Activated CD4-positive, alpha-beta T cell treated with anti-CD3 and anti-CD28 coated beads, Interleukin-2, amount 10 ng/mL, durations not matched to agents 24 days and 14 days (primary cell): Measurements from ENCODE around the gene TMA16. TPM values are rescaled to one million over a fixed set of nuclear protein-coding genes. Genes with fewer than 3 reads are reported as not detected.
"Not testable (repeated sequence)": the region's sequence is repeated elsewhere in the genome, so short reads cannot be mapped to it uniquely, and the experiment has no call there.

ENCODE experiments used
- DNase-seq: peaks from one replicate; pipeline ENCODE4 v3.0.0; 2022
- H3K27ac Mint-ChIP-seq: one replicate; pipeline ENCODE4 v1.8.0; 2022; ENCODE audit warnings: mild to moderate bottlenecking, mixed read lengths
- H3K27me3 Mint-ChIP-seq: one replicate; pipeline ENCODE4 v1.8.0; 2022; ENCODE audit warnings: mixed read lengths
- H3K36me3 Mint-ChIP-seq: one replicate; pipeline ENCODE4 v1.8.0; 2022; ENCODE audit warnings: low read depth, mild to moderate bottlenecking, mixed read lengths
- H3K4me1 Mint-ChIP-seq: one replicate; pipeline ENCODE4 v1.8.0; 2021; ENCODE audit warnings: mixed read lengths
- H3K4me3 Mint-ChIP-seq: one replicate; pipeline ENCODE4 v1.8.0; 2022; ENCODE audit warnings: mild to moderate bottlenecking, moderate library complexity, mixed read lengths
- H3K9me3 Mint-ChIP-seq: one replicate; pipeline ENCODE4 v1.8.0; 2021; ENCODE audit warnings: mixed read lengths
- intact Hi-C: fragments of 100-400 bp; cut with micrococcal nuclease; formaldehyde crosslinking; loops from one replicate; pipeline ENCODE4 v1.15.1; 2023
- total RNA-seq: library from RNA; stranded (reverse); gene quantifications from 2 replicates; pipeline ENCODE4 v1.2.3, GENCODE V29; 2022

Gene TMA16
- total RNA-seq, 1 donor from 2014 or later = 83.9 TPM

DNA sequence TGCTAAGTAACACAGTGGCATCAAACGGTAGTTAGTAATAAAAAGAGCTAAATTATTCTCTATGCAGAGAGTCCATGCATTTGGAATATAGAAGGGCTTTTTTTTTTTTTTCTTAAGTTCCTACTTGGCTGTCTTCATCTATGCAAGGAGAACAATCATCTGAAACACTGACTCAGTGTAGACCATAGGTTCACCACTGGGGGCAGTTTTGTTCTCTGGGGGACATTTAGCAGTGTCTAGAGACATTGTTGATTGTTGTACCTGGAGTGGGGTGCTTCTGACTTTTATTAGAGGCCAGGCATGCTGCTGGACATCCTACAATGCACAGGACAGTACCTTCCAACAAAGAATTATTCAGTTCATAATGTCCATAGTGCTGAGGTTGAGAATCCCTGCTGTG lies 41.2 kb downstream of the TMA16 start:
- peaks cover 10% of the 10 kb centered on the region for H3K36me3 Mint-ChIP-seq
- no peak for DNase-seq
- H3K4me3 Mint-ChIP-seq = no peak overlapping the region
- intact Hi-C loops = no loop called here
- no peak overlapping the region for H3K27ac Mint-ChIP-seq
- no peaks in the 10 kb centered on the region for H3K4me1 Mint-ChIP-seq
- H3K9me3 Mint-ChIP-seq = no peaks in the 10 kb centered on the region
- H3K27me3 Mint-ChIP-seq = no peaks in the 10 kb centered on the region

DNA sequence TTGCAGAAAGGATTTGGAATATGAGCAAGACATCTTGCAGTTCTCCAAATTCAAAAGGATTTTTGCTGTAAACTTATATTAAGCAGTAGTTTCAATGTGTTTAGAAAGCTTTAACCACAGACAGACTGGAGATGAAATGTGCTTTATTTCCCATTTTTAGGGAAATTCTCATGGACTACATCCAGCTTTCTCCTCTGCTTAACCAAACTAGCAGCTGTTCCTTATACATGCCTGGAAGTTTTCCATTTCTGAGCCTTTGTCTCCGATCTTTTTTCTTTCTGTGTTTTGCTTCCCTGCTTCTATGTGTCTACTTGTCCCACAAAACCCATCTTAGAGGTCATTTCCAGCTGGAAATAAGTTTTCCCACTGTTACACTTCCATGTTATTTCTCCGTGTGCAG lies 41.6 kb downstream of the TMA16 start:
- Mint-ChIP-seq H3K27me3 (no peaks in the 10 kb centered on the region), H3K9me3 (no peaks in the 10 kb centered on the region), H3K4me3 (no peak overlapping the region), H3K36me3 (peaks cover 8% of the 10 kb centered on the region), H3K4me1 (no peaks in the 10 kb centered on the region), H3K27ac (no peak overlapping the region)
- intact Hi-C loops = no loop called here
- no peak for DNase-seq

DNA sequence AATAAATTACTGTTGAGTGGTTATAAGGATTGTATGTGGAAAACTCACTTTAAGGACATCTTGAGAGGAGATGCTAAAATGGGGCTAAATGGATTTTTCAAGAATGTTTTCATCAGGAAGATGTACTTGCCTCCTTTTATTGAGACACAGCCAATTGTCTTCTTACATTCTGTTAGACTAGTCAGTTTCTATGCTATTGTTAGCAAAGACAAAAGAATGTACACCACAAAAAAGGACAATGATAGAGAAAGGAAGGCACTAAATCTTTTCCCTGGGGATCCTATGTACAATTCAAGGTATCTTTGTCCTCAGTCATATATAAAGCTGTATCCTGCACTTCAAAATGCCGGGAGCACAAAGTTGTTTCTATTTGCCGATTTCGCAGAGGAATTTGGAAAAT lies 42.6 kb downstream of the TMA16 start:
- Mint-ChIP-seq H3K4me1 (no peaks in the 10 kb centered on the region), H3K9me3 (no peaks in the 10 kb centered on the region), H3K27me3 (no peaks in the 10 kb centered on the region), H3K36me3 (peaks cover 5% of the 10 kb centered on the region), H3K4me3 (no peak overlapping the region), H3K27ac (no peak overlapping the region)
- intact Hi-C loops = no loop called here
- DNase-seq = no peak

DNA sequence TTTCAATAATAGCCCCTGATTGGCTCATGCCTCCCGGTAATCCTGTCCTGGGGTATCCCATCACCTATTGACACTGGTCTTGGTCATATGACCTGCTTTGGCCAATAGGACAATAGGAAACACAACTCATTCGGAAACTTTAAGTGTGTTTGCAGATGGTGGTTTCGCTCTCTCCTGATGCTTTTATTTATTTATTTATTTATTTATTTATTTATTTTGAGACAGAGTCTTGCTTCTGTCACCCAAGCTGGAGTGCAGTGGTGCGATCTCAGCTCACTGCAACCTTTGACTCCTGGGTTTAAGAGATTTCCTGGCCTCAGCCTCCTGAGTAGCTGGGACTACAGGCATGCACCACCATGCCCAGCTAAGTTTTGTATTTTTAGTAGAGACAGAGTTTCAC lies 44.3 kb downstream of the TMA16 start:
- intact Hi-C loops, H3K4me1 Mint-ChIP-seq, H3K4me3 Mint-ChIP-seq, H3K36me3 Mint-ChIP-seq, H3K27ac Mint-ChIP-seq, H3K9me3 Mint-ChIP-seq, H3K27me3 Mint-ChIP-seq, DNase-seq: not testable (repeated sequence)

DNA sequence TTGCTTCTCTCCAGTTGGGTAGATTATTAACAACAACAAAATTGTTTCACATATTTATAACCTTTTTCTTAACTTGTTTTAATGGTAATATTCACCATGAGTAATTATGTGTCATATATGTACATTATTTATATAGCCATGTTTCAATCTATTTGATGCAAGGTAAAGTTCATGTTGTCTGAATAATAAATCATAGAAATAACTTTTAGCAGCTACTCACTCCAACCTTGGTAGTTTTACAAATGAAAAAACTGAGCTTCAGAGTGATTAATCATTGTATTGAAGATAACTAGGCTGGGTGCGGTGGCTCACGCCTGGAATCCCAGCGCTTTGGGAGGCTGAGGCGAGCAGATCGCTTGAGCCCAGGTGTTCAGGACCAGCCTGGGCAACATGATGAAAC lies 46.0 kb downstream of the TMA16 start:
- DNase-seq = no peak
- H3K36me3 Mint-ChIP-seq = peaks cover 2% of the 10 kb centered on the region
- no peaks in the 10 kb centered on the region for H3K9me3 Mint-ChIP-seq
- no peak overlapping the region for H3K4me3 Mint-ChIP-seq
- H3K27me3 Mint-ChIP-seq = no peaks in the 10 kb centered on the region
- intact Hi-C loops = no loop called here
- H3K4me1 Mint-ChIP-seq = peaks cover 2% of the 10 kb centered on the region
- no peak overlapping the region for H3K27ac Mint-ChIP-seq

DNA sequence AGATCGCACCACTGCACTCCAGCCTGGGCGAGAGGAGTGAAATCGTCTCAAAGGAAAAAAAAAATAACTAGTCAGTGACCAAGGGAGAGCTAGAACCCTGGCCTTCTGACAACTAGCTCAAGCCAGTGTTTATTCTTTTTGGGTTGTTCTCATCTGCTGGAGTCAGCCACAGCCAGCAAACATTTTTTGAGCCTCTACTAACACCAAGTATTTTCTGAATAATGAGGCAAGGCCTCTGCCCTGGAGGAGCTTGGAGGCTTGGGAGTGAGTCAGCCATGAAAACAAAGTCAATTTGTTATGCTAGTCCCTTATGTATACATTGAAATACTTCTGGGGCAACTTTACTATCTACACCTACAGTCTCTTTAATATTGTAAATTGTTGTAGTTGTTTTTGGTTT lies 46.5 kb downstream of the TMA16 start:
- DNase-seq = no peak
- Mint-ChIP-seq H3K4me3 (no peak overlapping the region), H3K36me3 (peaks cover 2% of the 10 kb centered on the region), H3K4me1 (peaks cover 2% of the 10 kb centered on the region), H3K9me3 (no peaks in the 10 kb centered on the region), H3K27ac (no peak overlapping the region), H3K27me3 (no peaks in the 10 kb centered on the region)
- intact Hi-C loops = no loop called here

DNA sequence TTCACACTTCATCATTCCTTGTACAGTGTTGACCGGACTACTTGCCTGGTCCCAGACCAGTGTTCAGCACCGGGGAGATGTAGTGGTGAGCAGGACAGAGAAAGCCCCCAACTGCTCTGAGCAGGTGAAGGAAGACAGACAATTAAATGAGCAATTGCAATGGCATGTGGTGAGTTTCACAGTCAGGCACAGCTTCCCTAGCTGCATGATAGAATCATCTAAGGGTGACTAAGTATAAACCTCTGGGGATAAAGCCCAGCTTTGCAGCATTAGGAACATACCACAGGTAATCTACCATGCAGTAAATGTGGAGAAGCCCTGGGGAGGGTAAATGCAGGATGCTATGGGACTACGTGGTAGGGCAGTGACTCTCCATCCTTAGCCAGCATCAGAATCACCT lies 47.8 kb downstream of the TMA16 start:
- intact Hi-C loops = no loop called here

DNA sequence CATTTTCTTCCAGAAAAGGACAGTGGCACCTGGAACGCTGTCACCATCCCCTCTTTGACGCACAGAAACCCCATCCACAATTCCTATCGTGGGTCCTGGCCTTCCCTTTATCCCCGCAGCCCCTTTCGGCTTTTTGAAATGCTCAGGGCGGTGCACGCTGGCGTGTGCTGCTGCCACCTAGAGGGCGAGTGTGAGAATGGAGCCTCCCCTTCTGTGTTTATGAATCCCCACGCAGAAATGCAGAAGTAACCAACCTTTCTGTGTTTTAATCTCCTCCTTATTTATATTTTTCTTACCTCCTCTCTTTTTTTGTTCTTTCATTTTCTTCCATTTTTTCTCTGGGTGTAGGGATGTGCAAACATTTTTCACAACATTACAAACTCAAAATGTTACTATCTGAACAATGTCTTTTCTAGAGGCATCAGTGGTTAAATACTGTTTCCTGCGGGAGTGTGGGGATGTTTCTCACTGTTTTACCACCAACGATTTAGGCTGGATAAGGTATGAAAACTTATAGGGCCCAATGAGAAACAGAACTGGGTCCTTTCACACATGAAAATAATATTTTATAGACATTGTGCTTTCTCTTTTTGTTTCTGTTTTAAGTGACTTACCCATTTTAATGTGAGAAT lies 50.0 kb downstream of the TMA16 start:
- H3K27me3 Mint-ChIP-seq = no peaks in the 10 kb centered on the region
- H3K4me3 Mint-ChIP-seq = no peak overlapping the region
- DNase-seq = peak; percentile 88
- H3K27ac Mint-ChIP-seq = no peak overlapping the region
- H3K9me3 Mint-ChIP-seq = no peaks in the 10 kb centered on the region
- intact Hi-C loops = loop anchor here (1.0 to 5.0 kb wide), 3 partner anchors 60 to 437 kb away; partner anchors contain the start of gene NAF1
- H3K4me1 Mint-ChIP-seq = peaks cover 4% of the 10 kb centered on the region
- no peaks in the 10 kb centered on the region for H3K36me3 Mint-ChIP-seq

More for the DNA sequence above, 47.8 kb downstream of the TMA16 start:
- Mint-ChIP-seq H3K27me3 (no peaks in the 10 kb centered on the region), H3K4me1 (peaks cover 2% of the 10 kb centered on the region), H3K27ac (no peak overlapping the region), H3K4me3 (no peak overlapping the region), H3K36me3 (no peaks in the 10 kb centered on the region), H3K9me3 (no peaks in the 10 kb centered on the region)
- DNase-seq = no peak

DNA sequence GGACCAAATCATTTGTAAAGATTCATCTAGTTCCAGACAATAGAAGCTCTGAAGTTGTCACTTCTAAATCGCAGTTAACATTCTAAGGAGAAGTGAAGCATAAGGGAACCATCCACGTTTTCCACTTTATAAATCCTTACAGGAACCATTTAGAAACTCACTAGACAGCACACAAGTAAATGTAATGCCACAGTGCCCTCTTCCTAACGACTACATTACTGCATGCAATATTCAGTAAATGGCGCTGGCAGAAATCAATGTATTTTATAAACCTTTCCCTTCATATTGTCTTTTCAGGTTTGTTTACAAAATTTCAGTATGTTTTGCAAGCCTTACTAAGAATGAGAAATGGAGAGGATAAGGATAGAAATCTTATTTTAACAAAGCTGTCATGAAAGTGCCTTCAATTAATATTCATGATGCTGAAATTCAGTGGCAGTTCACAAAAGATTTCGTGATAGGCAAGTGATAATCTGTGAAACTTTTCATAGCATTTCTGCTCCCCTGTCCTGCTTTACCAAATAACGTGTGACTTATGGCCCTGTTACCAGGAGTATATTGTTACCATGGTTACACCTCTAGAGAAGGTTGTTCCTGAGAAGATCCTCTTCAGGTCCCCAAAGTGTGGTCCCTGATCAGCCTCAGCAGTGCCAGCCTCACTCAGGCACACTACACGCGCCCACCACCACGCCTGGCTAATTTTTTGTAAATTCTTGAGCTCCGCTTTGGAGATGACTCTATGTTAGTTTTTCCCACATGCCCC lies 54.2 kb downstream of the TMA16 start:
- peak overlapping the region; percentile 23 for H3K4me3 Mint-ChIP-seq
- intact Hi-C loops = loop anchor here (1.0 to 5.0 kb wide), 2 partner anchors 64 to 441 kb away; no protein-coding TSS in a partner anchor
- no peak overlapping the region for H3K27ac Mint-ChIP-seq
- no peaks in the 10 kb centered on the region for H3K9me3 Mint-ChIP-seq
- H3K36me3 Mint-ChIP-seq = no peaks in the 10 kb centered on the region
- H3K27me3 Mint-ChIP-seq = no peaks in the 10 kb centered on the region
- peak; percentile 79 for DNase-seq
- peaks cover 6% of the 10 kb centered on the region for H3K4me1 Mint-ChIP-seq

DNA sequence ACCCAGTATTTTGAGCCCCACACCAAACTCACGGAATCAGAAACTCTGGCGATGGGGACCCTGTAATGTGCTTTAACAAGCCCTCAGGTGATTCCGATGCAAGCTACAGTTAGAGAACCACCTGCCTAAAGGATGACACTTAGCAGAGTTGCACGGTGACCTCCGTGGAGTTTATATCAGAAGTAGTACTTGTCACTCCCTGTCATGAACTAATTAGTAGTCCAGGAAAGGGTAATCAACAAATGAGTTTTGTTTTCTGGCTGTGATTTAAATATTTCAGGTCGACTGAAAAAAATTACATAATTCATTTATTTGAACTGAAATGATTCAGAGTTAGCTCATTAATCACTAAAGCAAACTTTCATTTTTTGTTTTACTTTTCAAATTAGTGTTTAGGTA lies 56.4 kb downstream of the TMA16 start:
- H3K27ac Mint-ChIP-seq = no peak overlapping the region
- no peak overlapping the region for H3K4me3 Mint-ChIP-seq
- no peaks in the 10 kb centered on the region for H3K9me3 Mint-ChIP-seq
- intact Hi-C loops = loop anchor here (1.0 to 10.0 kb wide), 6 partner anchors 56 to 1544 kb away; no protein-coding TSS in a partner anchor
- peaks cover 5% of the 10 kb centered on the region for H3K4me1 Mint-ChIP-seq
- no peak for DNase-seq
- no peaks in the 10 kb centered on the region for H3K36me3 Mint-ChIP-seq
- no peaks in the 10 kb centered on the region for H3K27me3 Mint-ChIP-seq

DNA sequence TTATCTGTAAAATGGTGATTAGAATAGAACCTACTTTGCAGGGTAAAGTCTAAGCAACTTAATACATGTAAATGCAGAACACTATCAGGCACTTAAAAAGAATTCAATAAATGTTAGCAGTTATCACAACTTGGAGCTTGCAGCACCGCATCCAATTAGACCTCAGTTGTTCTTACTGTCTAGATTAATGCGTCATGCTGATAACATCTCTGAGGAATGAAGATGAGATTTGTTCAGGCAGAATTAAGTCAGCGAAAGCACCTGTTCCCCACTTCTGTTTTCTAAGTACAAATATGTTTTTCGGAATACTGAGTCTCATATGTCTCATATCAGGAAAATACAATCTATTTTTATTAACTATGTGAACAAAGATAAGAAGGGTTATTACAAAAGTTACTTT lies 58.7 kb downstream of the TMA16 start:
- H3K9me3 Mint-ChIP-seq = no peaks in the 10 kb centered on the region
- no peaks in the 10 kb centered on the region for H3K36me3 Mint-ChIP-seq
- no peak overlapping the region for H3K4me3 Mint-ChIP-seq
- peaks cover 2% of the 10 kb centered on the region for H3K27me3 Mint-ChIP-seq
- intact Hi-C loops = loop anchor here (5.0 to 10.0 kb wide), 3 partner anchors 204 to 1542 kb away; no protein-coding TSS in a partner anchor
- H3K4me1 Mint-ChIP-seq = peaks cover 8% of the 10 kb centered on the region
- H3K27ac Mint-ChIP-seq = no peak overlapping the region
- DNase-seq = no peak

DNA sequence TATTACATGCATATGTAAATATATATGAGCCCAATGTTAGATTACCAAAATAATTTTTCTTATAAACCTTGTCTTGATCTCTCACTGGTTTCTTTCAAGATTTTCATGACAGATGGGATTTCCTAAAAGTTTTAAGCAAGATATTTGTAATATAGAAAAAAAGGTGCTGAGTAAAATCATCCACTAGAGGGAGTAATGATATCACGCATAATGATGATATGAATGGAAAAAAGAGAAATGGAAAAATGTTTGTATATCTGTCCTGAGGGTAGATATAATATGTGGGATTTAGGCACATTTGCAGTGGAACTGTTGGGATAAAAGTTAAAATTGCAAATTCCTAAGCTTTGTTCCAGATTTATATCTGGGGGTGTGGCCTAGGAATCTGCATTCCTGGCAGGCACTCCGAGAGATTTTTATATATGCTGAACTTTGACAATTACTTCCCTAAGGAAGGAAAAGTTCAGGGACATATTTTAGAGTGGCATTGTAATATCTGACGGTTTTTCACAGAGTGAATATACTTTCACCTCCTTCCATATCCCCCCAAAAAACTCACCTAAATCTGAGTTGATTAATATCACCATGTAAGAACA lies 60.5 kb downstream of the TMA16 start:
- DNase-seq = no peak
- Mint-ChIP-seq H3K27me3 (peaks cover 2% of the 10 kb centered on the region), H3K9me3 (no peaks in the 10 kb centered on the region), H3K4me3 (no peak overlapping the region), H3K27ac (no peak overlapping the region), H3K4me1 (peaks cover 16% of the 10 kb centered on the region), H3K36me3 (no peaks in the 10 kb centered on the region)
- intact Hi-C loops = loop anchor here (1.0 to 10.0 kb wide), 4 partner anchors 126 to 1540 kb away; no protein-coding TSS in a partner anchor

DNA sequence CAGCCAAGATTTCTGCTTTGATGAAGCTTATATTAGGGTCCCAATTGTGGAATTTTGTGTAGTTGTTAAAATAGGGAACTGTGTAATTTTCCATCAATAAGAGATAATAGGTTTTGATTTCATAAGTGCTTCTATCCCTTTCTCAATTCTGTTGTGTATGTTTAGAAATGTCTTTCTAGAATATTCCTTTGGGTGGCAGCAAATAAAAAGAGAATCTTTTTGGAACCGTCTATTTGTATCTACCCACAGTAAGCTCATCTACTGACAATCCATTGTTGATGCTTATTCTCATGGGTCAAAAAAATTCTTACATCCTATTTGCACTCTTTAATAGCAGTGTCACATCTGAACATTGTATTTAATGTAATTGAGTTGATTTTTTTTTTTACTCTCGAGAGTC lies 61.7 kb downstream of the TMA16 start:
- intact Hi-C loops = loop anchor here (10.0 kb wide), 1 partner anchor 1539 kb away; no protein-coding TSS in a partner anchor
- DNase-seq = no peak
- H3K27ac Mint-ChIP-seq = no peak overlapping the region
- no peaks in the 10 kb centered on the region for H3K36me3 Mint-ChIP-seq
- peaks cover 13% of the 10 kb centered on the region for H3K4me1 Mint-ChIP-seq
- H3K9me3 Mint-ChIP-seq = no peaks in the 10 kb centered on the region
- H3K27me3 Mint-ChIP-seq = peaks cover 2% of the 10 kb centered on the region
- no peak overlapping the region for H3K4me3 Mint-ChIP-seq
